Measurements from ENCODE around the gene SAP30BP. TPM values are rescaled to one million over a fixed set of nuclear protein-coding genes. Genes with fewer than 3 reads are reported as not detected.

The SAP30BP gene
- total and polyA plus RNA-seq, 10 of the 15 experiments (the other 5 are each of a cell fraction or from before 2014, with no cell fraction given) = 57.9 to 166 (median 94.5) TPM

- H3K4me1 ChIP-seq (ENCODE audit: control insufficient read depth, insufficient read depth, low read length) = peaks cover 7% of the 10 kb centered on the region
- ChIA-PET SMC1A (ENCODE audit: uncharacterized antibody, unreplicated experiment) (no interaction called here), RAD21 (ENCODE audit: unreplicated experiment) (no interaction called here), CTCF (interaction anchor here (6.0 kb wide), 1 partner anchor 12 kb away, joined by 48 read pairs; no protein-coding TSS in a partner anchor), POLR2A (no interaction called here)
- H2AFZ ChIP-seq (ENCODE audit: control insufficient read depth, low read depth, low read length) = no peak overlapping the region
- H4K20me1 ChIP-seq (ENCODE audit: control insufficient read depth, insufficient read depth) = no peaks in the 10 kb centered on the region
- DNase-seq (ENCODE audit: low read depth, low spot score) = no peak
- TF ChIP-seq BCL11A (IDR thresholded peaks at IDR 0.05; ENCODE audit: low read depth, low read length) (no peak), ZNF687 (IDR thresholded peaks at IDR 0.05) (no peak), TAF1 (IDR thresholded peaks at IDR 0.05; ENCODE audit: borderline replicate concordance, low read depth, low read length) (no peak), ESRRA (IDR thresholded peaks at IDR 0.05; ENCODE audit: low read length) (no peak), NFXL1 (IDR thresholded peaks at IDR 0.05; ENCODE audit: borderline replicate concordance) (no peak), HDAC6 (IDR thresholded peaks at IDR 0.05; ENCODE audit: unreplicated experiment) (no peak), MEF2A (IDR thresholded peaks at IDR 0.05; ENCODE audit: insufficient read depth, low read depth, low read length) (no peak), RCOR1 (conservative IDR thresholded peaks at IDR 0.05; ENCODE audit: low read depth, low read length) (no peak), MLLT1 (IDR thresholded peaks at IDR 0.05) (no peak), RBBP5 (conservative IDR thresholded peaks at IDR 0.05) (no peak), POLR2A (IDR thresholded peaks at IDR 0.05; ENCODE audit: low read depth, low read length) (no peak), HCFC1 (IDR thresholded peaks at IDR 0.05; ENCODE audit: low read length) (no peak)
- BruUV-seq (replicated peaks) = no TSS peak
- no peak overlapping the region for H3K4me2 ChIP-seq (ENCODE audit: control insufficient read depth, insufficient read depth)
- H3K27ac ChIP-seq (ENCODE audit: control insufficient read depth, insufficient read depth) = no peak overlapping the region
- no peak for ATAC-seq
- in situ Hi-C loops (cut with MboI) (no loop called here), intact Hi-C loops (cut with micrococcal nuclease; ENCODE audit: unreplicated experiment) (no loop called here)
- H3K27me3 ChIP-seq (replicated peaks in 1 of 2; ENCODE audit: control insufficient read depth in 2 of 2, insufficient read depth in 2 of 2, low read length in 1 of 2) = no peaks in the 10 kb centered on the region
- WGBS (ENCODE audit: insufficient coverage, insufficient replicate concordance, low lambda C conversion rate, missing lambda C conversion rate) = 66% methylated on average over 26 of the region's 26 CpGs
- H3K9ac ChIP-seq (ENCODE audit: control insufficient read depth, insufficient read depth, low read length) = no peak overlapping the region
- no peak overlapping the region for H3K4me3 ChIP-seq
- no peaks in the 10 kb centered on the region for H3K36me3 ChIP-seq (ENCODE audit: control insufficient read depth in 2 of 2, insufficient read depth in 2 of 2, low read length in 1 of 2)
- H3K9me3 ChIP-seq (replicated peaks; ENCODE audit: control insufficient read depth, insufficient read depth, low read length) = no peaks in the 10 kb centered on the region; the same call in 2 of the 3 replicates
- no peaks in the 10 kb centered on the region for H3K79me2 ChIP-seq (ENCODE audit: control insufficient read depth, insufficient read depth, low read length)
- FAIRE-seq = no peak
Observed at GRCh38 chr17:75736173-75736835, 69.2 kb downstream of the SAP30BP start.
